SH-SY5Y (cell line): ENCODE data around the gene MYT1.

Experiments
- GATA2 ChIP-seq: IDR thresholded peaks from 2 replicates; pipeline ENCODE4 v1.6.1; 2011; ENCODE audit warnings: mild to moderate bottlenecking, low read depth, low read length
- GATA3 ChIP-seq: IDR thresholded peaks from 2 replicates; pipeline ENCODE4 v1.6.1; 2011; ENCODE audit warnings: low read depth, mild to moderate bottlenecking, low read length, moderate library complexity

GRCh38 chr20:64253443-64253842 is 89.2 kb downstream of the MYT1 start:
- TF ChIP-seq GATA2 (no peak), GATA3 (no peak)
